Measurements from ENCODE around the gene CACTIN.

GRCh38 chr19:3610745-3611717, 15.6 kb downstream of the CACTIN start:
- TF ChIP-seq CTCF (IDR thresholded peaks at IDR 0.05) (no peak), GABPA (IDR thresholded peaks at IDR 0.05; ENCODE audit: low read depth) (no peak), EZH2phosphoT487 (IDR thresholded peaks at IDR 0.05; ENCODE audit: borderline replicate concordance, low read depth) (no peak)
